Measurements from ENCODE around the gene TSPOAP1. TPM values are rescaled to one million over a fixed set of nuclear protein-coding genes. Genes with fewer than 3 reads are reported as not detected.

Gene TSPOAP1
- total RNA-seq, 2 donors from 2014 or later = 8.2 to 10.0 TPM

DNA sequence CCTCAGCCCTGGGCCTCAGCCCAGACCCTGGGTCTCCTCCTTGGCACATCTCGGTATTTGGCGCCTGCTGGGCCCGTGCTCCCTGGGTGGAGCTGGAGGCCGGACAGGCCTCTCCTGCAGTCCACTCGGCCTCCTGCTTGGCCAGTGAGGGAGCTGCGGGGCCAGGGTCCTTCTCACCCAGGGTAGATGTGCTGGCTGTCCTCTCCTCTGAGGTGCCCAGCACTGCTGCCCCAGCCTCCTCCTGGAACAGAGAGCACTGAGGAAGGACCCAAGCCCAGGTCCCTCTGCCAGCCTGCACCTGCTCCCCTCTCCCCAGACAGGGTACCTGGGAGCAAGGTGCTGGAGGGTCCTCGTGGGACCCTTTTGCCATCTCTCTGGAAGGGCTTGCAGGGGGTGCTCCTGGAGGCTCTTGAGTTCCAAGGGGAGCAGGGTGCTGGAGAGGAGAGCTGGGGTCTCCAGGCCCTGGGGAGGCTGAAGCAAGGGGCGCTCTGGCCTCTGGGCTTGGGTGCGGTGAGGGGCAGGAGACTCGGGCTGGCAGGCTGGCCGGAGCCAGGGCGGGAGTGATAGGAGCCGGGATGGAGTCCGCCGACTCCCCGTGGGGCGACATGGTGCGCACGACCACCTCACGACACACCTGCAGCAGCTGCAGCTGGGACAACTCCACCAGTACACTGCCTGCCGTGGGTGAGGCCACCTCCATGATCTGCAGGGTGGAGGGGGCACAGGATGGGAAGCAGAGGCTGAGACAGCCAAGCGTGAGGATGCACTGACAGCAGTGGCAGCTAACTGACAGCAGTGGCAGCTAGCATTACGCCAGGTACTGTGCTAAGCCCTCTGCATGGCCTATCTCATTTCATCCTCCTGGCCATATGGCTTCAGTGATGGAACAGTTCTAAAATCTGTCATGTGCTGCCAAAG is 17.8 kb downstream of the TSPOAP1 start:
- peak; percentile 74 for DNase-seq (ENCODE audit: low spot score)
- intact Hi-C loops (cut with DNase I) = loop anchor here in 1 of 2 donors (10.0 kb wide), 1 partner anchor 104 kb away; the partner anchor contains the start of gene RNF43

DNA sequence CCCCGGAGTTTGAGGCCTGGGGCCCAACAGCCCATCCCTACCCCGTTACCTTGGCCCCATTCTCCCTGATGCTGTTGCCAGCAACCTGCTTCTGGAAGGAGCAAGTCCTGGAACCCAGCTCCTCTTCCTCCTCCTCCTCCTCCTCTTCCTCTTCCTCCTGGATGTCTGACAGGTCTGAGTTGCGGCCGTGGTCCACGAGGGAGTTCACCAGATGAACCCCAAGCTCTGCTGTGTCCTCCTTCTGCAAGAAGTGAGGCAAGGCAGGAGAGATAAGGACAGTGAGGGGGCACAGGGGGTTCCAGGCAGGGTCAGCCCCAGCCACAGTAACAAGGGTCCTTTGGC is 18.7 kb downstream of the TSPOAP1 start:
- peak; percentile 54 for DNase-seq (ENCODE audit: low spot score)
- intact Hi-C loops (cut with DNase I) = loop anchor here (10.0 kb wide), 1 partner anchor 105 kb away; the partner anchor contains the start of gene RNF43 (in 2 of the 2)

DNA sequence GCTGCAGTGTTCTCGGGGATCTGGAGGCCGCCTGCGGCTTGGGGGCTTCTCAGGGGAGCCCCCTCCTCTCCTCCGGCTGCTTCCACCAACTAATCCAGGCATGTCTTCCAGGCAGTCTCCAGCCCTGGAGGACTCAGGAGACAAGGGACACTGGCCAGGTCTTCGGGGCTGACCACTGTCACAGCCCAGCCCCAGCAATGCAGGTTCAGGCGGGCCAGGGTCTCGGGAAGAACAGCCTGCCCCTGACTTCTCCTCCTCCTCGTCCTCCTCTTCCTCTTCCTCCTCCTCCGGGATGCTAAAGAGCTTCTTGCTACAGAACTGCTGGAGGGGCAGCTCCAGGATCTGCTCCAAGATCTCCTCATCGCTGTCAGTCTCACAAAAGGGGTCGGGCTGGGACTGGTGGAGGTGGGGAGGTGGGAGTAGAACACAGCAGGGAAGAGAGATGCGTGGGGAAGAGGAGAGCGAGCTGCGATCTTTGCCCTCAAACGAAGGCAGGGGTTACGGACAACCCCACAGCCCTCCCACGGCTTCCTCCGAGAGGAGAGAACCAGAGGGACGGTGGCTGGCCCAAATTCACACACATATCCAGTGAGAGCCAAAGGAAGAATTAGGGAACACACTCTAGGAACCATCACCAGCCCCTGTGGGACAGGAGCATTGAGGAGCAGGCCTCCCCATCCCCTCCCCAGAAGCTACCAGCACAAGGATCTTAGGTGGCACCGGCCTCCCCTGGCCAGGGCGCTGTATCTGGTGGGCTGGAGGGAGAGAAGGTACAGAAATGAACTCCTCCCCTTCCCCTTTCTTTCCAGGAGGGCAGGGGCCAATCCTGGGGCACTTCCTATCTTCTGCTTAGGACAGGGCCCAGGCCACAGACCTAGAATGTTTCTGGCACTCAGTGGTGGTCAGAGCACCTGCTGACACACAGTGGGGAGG is 19.3 kb downstream of the TSPOAP1 start:
- intact Hi-C loops (cut with DNase I) = loop anchor here in 1 of 2 donors (10.0 kb wide), 1 partner anchor 106 kb away; the partner anchor contains the start of gene RNF43

GRCh38 chr17:58308173-58308984 is 20.2 kb downstream of the TSPOAP1 start:
- peak; percentile 82 for DNase-seq (ENCODE audit: low spot score)
- intact Hi-C loops (cut with DNase I) = loop anchor here in 1 of 2 donors (10.0 kb wide), 1 partner anchor 106 kb away; the partner anchor contains the start of gene RNF43

More for the DNA sequence above, 19.3 kb downstream of the TSPOAP1 start:
- peak; percentile 66 for DNase-seq (ENCODE audit: low spot score)

DNA sequence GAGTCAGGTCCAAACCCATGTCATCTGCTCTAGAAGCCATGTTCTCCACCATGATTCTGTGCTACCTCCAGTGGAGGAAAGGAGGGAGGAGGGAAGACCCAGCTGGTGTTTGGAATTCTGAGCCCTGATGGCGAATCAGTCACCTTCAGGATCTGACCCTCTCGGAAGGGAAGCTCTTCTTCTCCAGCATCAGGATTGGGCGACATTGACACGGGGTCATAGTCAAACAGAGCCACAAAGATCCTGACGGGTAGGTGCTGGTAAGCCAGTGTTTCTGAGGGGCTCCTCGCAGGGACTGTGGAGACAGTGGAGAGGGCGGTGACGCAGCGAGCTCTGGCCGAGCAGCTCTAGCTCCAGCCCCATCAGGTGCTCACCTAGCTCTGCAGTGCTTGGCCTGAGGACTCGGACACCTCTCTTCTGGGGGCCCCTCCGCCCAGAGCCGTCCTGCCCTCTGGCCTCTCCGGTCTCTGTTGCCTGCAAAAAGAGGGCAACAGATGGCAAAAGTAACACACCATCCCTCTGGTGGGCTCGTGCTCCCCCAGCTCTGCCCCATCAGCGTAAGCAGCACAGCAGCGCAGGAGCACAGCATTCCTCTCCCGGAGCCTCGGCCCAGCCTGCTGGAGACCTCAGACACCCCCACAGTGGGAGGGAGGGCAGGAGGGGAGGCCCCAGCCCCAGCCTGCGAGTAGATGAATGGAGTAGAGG is 21.0 kb downstream of the TSPOAP1 start:
- DNase-seq (ENCODE audit: low spot score) = peak; percentile 52
- intact Hi-C loops (cut with DNase I) = loop anchor here in 1 of 2 donors (10.0 kb wide), 1 partner anchor 107 kb away; the partner anchor contains the start of gene RNF43

- peak; percentile 76 for DNase-seq (ENCODE audit: low spot score)
- intact Hi-C loops (cut with DNase I) = loop anchor here in 1 of 2 donors (10.0 kb wide), 1 partner anchor 108 kb away; the partner anchor contains the start of gene RNF43
Observed at GRCh38 chr17:58306131-58306951, 22.3 kb downstream of the TSPOAP1 start.

- no peak for DNase-seq (ENCODE audit: low spot score)
- intact Hi-C loops (cut with DNase I) = loop anchor here in 1 of 2 donors (10.0 kb wide), 1 partner anchor 109 kb away; the partner anchor contains the start of gene RNF43
Observed at GRCh38 chr17:58305626-58306025, 23.0 kb downstream of the TSPOAP1 start.

DNA sequence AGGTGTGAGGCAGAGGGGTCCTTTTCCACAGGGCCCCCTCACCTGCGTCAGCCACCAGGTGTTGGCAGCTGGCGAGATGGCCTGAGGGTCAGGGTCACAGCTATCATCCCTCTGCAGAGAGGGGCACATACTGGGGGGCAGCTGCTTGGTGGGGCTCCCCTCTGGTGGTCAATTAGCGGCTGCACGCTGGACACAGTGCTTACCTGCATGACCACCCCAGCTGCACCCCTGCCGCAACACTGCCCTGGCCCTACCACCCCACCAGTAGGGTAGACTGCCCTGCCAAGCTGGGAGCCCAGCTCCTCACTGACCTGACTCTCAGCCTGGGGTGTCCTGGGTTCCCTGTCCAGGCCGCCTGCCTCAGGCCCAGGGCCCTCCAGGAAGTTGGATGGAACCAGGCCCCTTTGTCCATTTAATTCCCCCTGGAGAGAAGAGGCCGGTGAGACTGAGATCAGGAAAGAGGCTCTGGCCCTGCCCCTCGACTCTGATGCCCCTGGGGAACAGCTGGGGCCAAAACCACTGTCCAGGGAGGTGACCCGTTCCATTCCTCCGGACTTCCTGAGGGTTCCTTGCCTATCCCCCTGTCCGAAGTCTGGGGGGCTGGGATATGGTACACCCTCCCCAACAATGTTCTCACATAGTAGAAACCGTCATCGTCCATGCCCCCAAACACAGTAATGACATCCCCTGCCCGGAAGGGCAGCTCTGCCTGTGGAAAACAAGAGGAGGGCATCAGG is 23.7 kb downstream of the TSPOAP1 start:
- DNase-seq (ENCODE audit: low spot score) = no peak
- intact Hi-C loops (cut with DNase I) = loop anchor here in 1 of 2 donors (10.0 kb wide), 1 partner anchor 110 kb away; the partner anchor contains the start of gene RNF43

DNA sequence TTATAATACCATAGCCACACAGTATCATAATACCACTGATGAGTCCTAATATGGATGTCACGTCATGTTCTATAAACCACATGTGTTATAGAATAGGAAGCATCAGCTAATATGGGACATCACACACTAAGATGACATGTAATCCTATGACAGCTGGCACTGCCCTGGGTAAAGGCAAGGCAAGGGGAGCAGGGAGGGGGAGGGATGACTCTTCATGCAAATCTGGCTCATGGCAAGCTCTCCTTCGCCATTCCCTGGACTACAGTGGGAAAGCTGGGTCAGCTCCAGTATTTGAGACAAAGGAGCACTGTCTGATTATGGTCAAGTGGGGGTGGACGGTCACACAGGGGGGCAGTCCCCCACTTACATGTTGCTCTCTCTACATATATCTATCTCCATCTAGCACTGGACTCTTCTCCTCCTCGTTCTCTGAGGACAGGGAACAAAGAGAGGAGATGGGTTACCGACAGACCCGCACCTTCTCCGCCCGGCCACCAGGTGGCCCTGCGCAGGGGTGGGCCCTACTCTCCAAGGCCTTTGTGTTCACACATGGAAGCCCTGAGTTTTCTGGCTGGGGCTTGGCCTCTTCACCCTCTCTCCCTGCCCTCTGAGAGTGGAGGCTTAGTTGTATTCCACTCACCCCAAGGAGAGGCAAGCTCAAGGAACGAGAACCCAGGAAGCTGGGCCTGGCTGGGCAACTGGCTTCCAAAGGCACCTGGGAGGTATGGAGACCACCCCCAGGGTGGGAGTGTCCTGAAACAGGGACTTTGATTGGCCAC is 24.4 kb downstream of the TSPOAP1 start:
- DNase-seq (ENCODE audit: low spot score) = peak; percentile 80
- intact Hi-C loops (cut with DNase I) = loop anchor here in 1 of 2 donors (10.0 kb wide), 1 partner anchor 111 kb away; the partner anchor contains the start of gene RNF43

DNA sequence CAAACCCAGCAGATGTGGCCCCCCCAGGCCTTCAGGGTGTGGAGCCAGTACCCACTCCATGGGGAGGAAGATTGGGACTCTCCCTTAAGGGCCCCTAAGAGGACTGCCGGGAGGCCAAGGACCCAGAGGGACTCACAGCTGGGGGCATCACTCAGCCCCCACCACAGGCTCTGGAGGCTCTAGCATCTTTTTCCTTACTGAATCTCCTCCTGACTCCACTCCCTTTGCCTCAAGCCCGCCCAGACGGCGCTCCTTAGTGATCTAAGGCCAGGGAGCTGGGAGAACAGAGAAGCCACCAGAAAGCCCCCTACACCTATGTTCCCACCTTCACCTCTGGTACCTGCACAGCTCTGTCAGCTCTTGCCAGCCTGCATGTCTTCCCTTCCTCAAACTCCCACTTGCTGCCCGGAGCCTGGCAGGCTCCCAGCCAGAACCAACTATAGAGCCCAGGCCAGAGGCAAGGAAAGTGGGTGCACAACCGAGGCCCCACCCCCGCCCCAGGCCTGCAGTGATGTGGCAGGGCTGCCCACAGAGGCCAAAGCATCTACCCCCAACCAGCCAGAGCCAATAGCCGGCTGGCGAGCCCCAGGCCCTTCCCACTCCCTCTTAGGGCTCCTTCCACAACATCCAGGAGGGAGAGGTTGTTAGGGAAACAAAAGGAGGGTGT is 25.5 kb downstream of the TSPOAP1 start:
- no peak for DNase-seq (ENCODE audit: low spot score)
- intact Hi-C loops (cut with DNase I) = loop anchor here in 1 of 2 donors (10.0 kb wide), 1 partner anchor 112 kb away; the partner anchor contains the start of gene RNF43

- no peak for DNase-seq (ENCODE audit: low spot score)
- intact Hi-C loops (cut with DNase I) = loop anchor here in 1 of 2 donors (10.0 kb wide), 1 partner anchor 112 kb away; the partner anchor contains the start of gene RNF43
Observed at GRCh38 chr17:58302171-58302918, 26.2 kb downstream of the TSPOAP1 start.

GRCh38 chr17:58301504-58302150 is 27.0 kb downstream of the TSPOAP1 start:
- intact Hi-C loops (cut with DNase I) = loop anchor here in 1 of 2 donors (10.0 kb wide), 1 partner anchor 113 kb away; the partner anchor contains the start of gene RNF43
- DNase-seq (ENCODE audit: low spot score) = no peak

- no peak for DNase-seq (ENCODE audit: low spot score)
- intact Hi-C loops (cut with DNase I) = loop anchor here (1.0 to 10.0 kb wide), 2 partner anchors 19 to 114 kb away; partner anchors contain the start of gene RNF43 (in 1 of the 2)
Observed at GRCh38 chr17:58300336-58300735, 28.3 kb downstream of the TSPOAP1 start.

Measured in posterior vena cava (tissue), 2 donors.